WERI-Rb-1 (cell line): ENCODE data around the gene WNK3.
"Not testable (repeated sequence)": the region's sequence is repeated elsewhere in the genome, so short reads cannot be mapped to it uniquely, and the experiment has no call there.

Source experiments
- DNase-seq: peaks from one replicate; pipeline ENCODE4 v3.0.0-alpha.2; 2020
- H3K27ac ChIP-seq: fragments of 250-450 bp; sonication (Bioruptor Pico); 2 replicates; pipeline ENCODE4 v1.5.1; 2020; ENCODE audit warnings: mild to moderate bottlenecking, moderate library complexity
- H3K27me3 ChIP-seq: fragments of 250-450 bp; sonication (Bioruptor Pico); 2 replicates; pipeline ENCODE4 v1.5.1; 2021; ENCODE audit warnings: mild to moderate bottlenecking, low read depth, moderate library complexity; ENCODE audit not compliant: insufficient read depth, severe bottlenecking
- H3K36me3 ChIP-seq: fragments of 250-450 bp; sonication (Bioruptor Pico); 2 replicates; pipeline ENCODE4 v1.5.1; 2020; ENCODE audit warnings: mild to moderate bottlenecking, moderate library complexity
- H3K4me3 ChIP-seq: 2 replicates; pipeline ENCODE4 v1.5.1; 2011; ENCODE audit warnings: low read depth, mild to moderate bottlenecking, control low read depth, low read length
- H3K9me3 ChIP-seq: fragments of 250-450 bp; sonication (Bioruptor Pico); 2 replicates; pipeline ENCODE4 v1.5.1; 2021; ENCODE audit warnings: mild to moderate bottlenecking, moderate library complexity; ENCODE audit not compliant: severe bottlenecking
- CTCF ChIP-seq: IDR thresholded peaks from 2 replicates; pipeline ENCODE4 v1.5.1; 2011; ENCODE audit warnings: low read depth, mild to moderate bottlenecking, control low read depth, inconsistent platforms, low read length

The WNK3 gene

GRCh38 chrX:54357414-54358377 lies at the start of gene WNK3:
TSS of gene WNK3 (minus strand) at chrX:54358046.
- peak; percentile 88 for DNase-seq
- no peaks in the 10 kb centered on the region for H3K36me3 ChIP-seq
- peak within 1 kb of the TSS; percentile 68 for H3K4me3 ChIP-seq
- peaks cover 14% of the 10 kb centered on the region for H3K27me3 ChIP-seq
- TF ChIP-seq CTCF, result no peak
- H3K9me3 ChIP-seq, result peaks cover 3% of the 10 kb centered on the region
- H3K27ac ChIP-seq, result peak within 1 kb of the TSS; percentile 95

GRCh38 chrX:54407266-54407665 lies 49.4 kb upstream of the WNK3 start:
- TF ChIP-seq CTCF, result no peak
- Histone ChIP-seq H3K9me3 (no peaks in the 10 kb centered on the region), H3K36me3 (no peaks in the 10 kb centered on the region), H3K27me3 (no peaks in the 10 kb centered on the region), H3K27ac (no peak overlapping the region), H3K4me3 (no peak overlapping the region)
- no peak for DNase-seq

- H3K36me3 ChIP-seq, result no peaks in the 10 kb centered on the region
- no peak for TF ChIP-seq CTCF
- no peak overlapping the region for H3K4me3 ChIP-seq
- no peaks in the 10 kb centered on the region for H3K27me3 ChIP-seq
- no peak overlapping the region for H3K27ac ChIP-seq
- H3K9me3 ChIP-seq, result no peaks in the 10 kb centered on the region
- no peak for DNase-seq
These were observed 39.3 kb upstream of the WNK3 start for GRCh38 chrX:54397113-54397512.

- TF ChIP-seq CTCF, result no peak
- Histone ChIP-seq H3K27me3 (no peaks in the 10 kb centered on the region), H3K4me3 (no peak overlapping the region), H3K27ac (no peak overlapping the region), H3K9me3 (no peaks in the 10 kb centered on the region), H3K36me3 (no peaks in the 10 kb centered on the region)
- DNase-seq, result no peak
These were observed 28.5 kb upstream of the WNK3 start for GRCh38 chrX:54386314-54386713.

- H3K27me3 ChIP-seq, H3K36me3 ChIP-seq, H3K4me3 ChIP-seq, H3K27ac ChIP-seq, H3K9me3 ChIP-seq, DNase-seq: not testable (repeated sequence)
These were observed 26.8 kb upstream of the WNK3 start for GRCh38 chrX:54384661-54385060.

- H3K36me3 ChIP-seq, result no peaks in the 10 kb centered on the region
- no peak for TF ChIP-seq CTCF
- H3K27ac ChIP-seq, result peak overlapping the region; percentile 95
- peak overlapping the region; percentile 68 for H3K4me3 ChIP-seq
- no peak for DNase-seq
- H3K27me3 ChIP-seq, result peaks cover 14% of the 10 kb centered on the region
- H3K9me3 ChIP-seq, result no peaks in the 10 kb centered on the region
These were observed 1.6 kb upstream of the WNK3 start for GRCh38 chrX:54359408-54359807.
